ENCODE data around the gene SNX3.

SNX3 gene

GRCh38 chr6:108235127-108235526, 25.7 kb downstream of the SNX3 start:
- no peak for TF ChIP-seq CTCF (IDR thresholded peaks at IDR 0.05; ENCODE audit: insufficient read depth, low read depth, low read length, missing control alignments)
- H3K4me3 ChIP-seq (ENCODE audit: low read length): no peak overlapping the region
- no peak for DNase-seq (ENCODE audit: low read depth)

GRCh38 chr6:108228416-108228815, 32.4 kb downstream of the SNX3 start:
- TF ChIP-seq CTCF (IDR thresholded peaks at IDR 0.05; ENCODE audit: insufficient read depth, low read depth, low read length, missing control alignments): no peak
- DNase-seq (ENCODE audit: low read depth): no peak

GRCh38 chr6:108227290-108227689, 33.5 kb downstream of the SNX3 start:
- peak; percentile 4 for DNase-seq (ENCODE audit: low read depth)
- TF ChIP-seq CTCF (IDR thresholded peaks at IDR 0.05; ENCODE audit: insufficient read depth, low read depth, low read length, missing control alignments): no peak

More at GRCh38 chr6:108228416-108228815, 32.4 kb downstream of the SNX3 start:
- H3K4me3 ChIP-seq (ENCODE audit: low read length): no peak overlapping the region

GRCh38 chr6:108222504-108222903, 38.3 kb downstream of the SNX3 start:
- no peak for TF ChIP-seq CTCF (IDR thresholded peaks at IDR 0.05; ENCODE audit: insufficient read depth, low read depth, low read length, missing control alignments)
- no peak for DNase-seq (ENCODE audit: low read depth)
- no peak overlapping the region for H3K4me3 ChIP-seq (ENCODE audit: low read length)

More at GRCh38 chr6:108227290-108227689, 33.5 kb downstream of the SNX3 start:
- no peak overlapping the region for H3K4me3 ChIP-seq (ENCODE audit: low read length)

GRCh38 chr6:108222064-108222463, 38.8 kb downstream of the SNX3 start:
- DNase-seq (ENCODE audit: low read depth): no peak
- no peak for TF ChIP-seq CTCF (IDR thresholded peaks at IDR 0.05; ENCODE audit: insufficient read depth, low read depth, low read length, missing control alignments)
- no peak overlapping the region for H3K4me3 ChIP-seq (ENCODE audit: low read length)

- TF ChIP-seq CTCF (IDR thresholded peaks at IDR 0.05; ENCODE audit: insufficient read depth, low read depth, low read length, missing control alignments): no peak
- H3K4me3 ChIP-seq (ENCODE audit: low read length): no peak overlapping the region
- DNase-seq (ENCODE audit: low read depth): peak; percentile 27
Measured at GRCh38 chr6:108211671-108212070, 49.2 kb downstream of the SNX3 start.

GRCh38 chr6:108210556-108210955, 50.3 kb downstream of the SNX3 start:
- no peak for TF ChIP-seq CTCF (IDR thresholded peaks at IDR 0.05; ENCODE audit: insufficient read depth, low read depth, low read length, missing control alignments)
- H3K4me3 ChIP-seq (ENCODE audit: low read length): no peak overlapping the region
- no peak for DNase-seq (ENCODE audit: low read depth)
